GM19238 (cell line): ENCODE measurements around the gene RUFY3.
"Not testable (repeated sequence)": the region's sequence is repeated elsewhere in the genome, so short reads cannot be mapped to it uniquely, and the experiment has no call there.

Experiments
- DNase-seq: peaks from one replicate; pipeline ENCODE4 v3.0.0; 2011; ENCODE audit warnings: low spot score; ENCODE audit not compliant: insufficient read length

Gene RUFY3

GRCh38 chr4:70735915-70736314 is 14.2 kb downstream of the RUFY3 start:
- not testable (repeated sequence) for DNase-seq

GRCh38 chr4:70737006-70737405 is 15.2 kb downstream of the RUFY3 start:
- no peak for DNase-seq

- DNase-seq, result no peak
Observed at GRCh38 chr4:70737409-70737808, 15.6 kb downstream of the RUFY3 start.

- no peak for DNase-seq
Observed at GRCh38 chr4:70739496-70740337, 18.0 kb downstream of the RUFY3 start.

GRCh38 chr4:70741867-70742658 is 20.3 kb downstream of the RUFY3 start:
- DNase-seq, result no peak

GRCh38 chr4:70743731-70744130 is 22.0 kb downstream of the RUFY3 start:
- DNase-seq, result no peak

GRCh38 chr4:70746179-70746839 is 24.5 kb downstream of the RUFY3 start:
- no peak for DNase-seq

GRCh38 chr4:70747874-70748273 is 26.1 kb downstream of the RUFY3 start:
- no peak for DNase-seq

GRCh38 chr4:70749313-70749712 is 27.5 kb downstream of the RUFY3 start:
- no peak for DNase-seq

- DNase-seq, result no peak
Observed at GRCh38 chr4:70752236-70752635, 30.5 kb downstream of the RUFY3 start.

- DNase-seq, result no peak
Observed at GRCh38 chr4:70753630-70754029, 31.9 kb downstream of the RUFY3 start.

GRCh38 chr4:70754470-70754869 is 32.7 kb downstream of the RUFY3 start:
- DNase-seq, result no peak

GRCh38 chr4:70754990-70755688 is 33.4 kb downstream of the RUFY3 start:
- DNase-seq, result no peak

GRCh38 chr4:70759126-70759525 is 37.4 kb downstream of the RUFY3 start:
- no peak for DNase-seq

GRCh38 chr4:70759627-70760026 is 37.9 kb downstream of the RUFY3 start:
- no peak for DNase-seq

- DNase-seq, result no peak
Observed at GRCh38 chr4:70760662-70761061, 38.9 kb downstream of the RUFY3 start.

GRCh38 chr4:70761276-70761816 is 39.6 kb downstream of the RUFY3 start:
- no peak for DNase-seq

- DNase-seq, result no peak
Observed at GRCh38 chr4:70765368-70765767, 43.6 kb downstream of the RUFY3 start.

- DNase-seq, result no peak
Observed at GRCh38 chr4:70768301-70768948, 46.7 kb downstream of the RUFY3 start.

- DNase-seq, result not testable (repeated sequence)
Observed at GRCh38 chr4:70769396-70769795, 47.6 kb downstream of the RUFY3 start.
